Suprapubic skin (tissue), 4 donors: ENCODE results near the gene NHEJ1.

Source experiments
- EP300 ChIP-seq: sonication (generic); formaldehyde crosslinking; IDR thresholded peaks from one replicate; pipeline ENCODE4 v1.6.1; 2017; ENCODE audit warnings: antibody characterized with exemption
- POLR2A ChIP-seq, 2 donors: fragments of 450-650 bp; IDR thresholded peaks; one replicate each; pipeline ENCODE4 v1.6.1; 2017; ENCODE audit warnings: antibody characterized with exemption in 2 of 2, mild to moderate bottlenecking in 2 of 2, moderate library complexity in 2 of 2
- POLR2AphosphoS5 ChIP-seq, 3 donors: sonication (generic); formaldehyde crosslinking; IDR thresholded peaks; one replicate each; pipeline ENCODE4 v1.6.1; 2017; ENCODE audit warnings: antibody characterized with exemption in 3 of 3
- TF ChIP-seq, protein P1 (sequence below), 2 donors: fragments of 200-600 bp in 1 of 2; fragments of 450-650 bp in 1 of 2; sonication (generic) in 1 of 2; IDR thresholded peaks; one replicate each; pipeline ENCODE4 v1.5.1; 2016 to 2019; ENCODE audit warnings: antibody characterized with exemption in 2 of 2, mild to moderate bottlenecking in 1 of 2, moderate library complexity in 1 of 2

DNA sequence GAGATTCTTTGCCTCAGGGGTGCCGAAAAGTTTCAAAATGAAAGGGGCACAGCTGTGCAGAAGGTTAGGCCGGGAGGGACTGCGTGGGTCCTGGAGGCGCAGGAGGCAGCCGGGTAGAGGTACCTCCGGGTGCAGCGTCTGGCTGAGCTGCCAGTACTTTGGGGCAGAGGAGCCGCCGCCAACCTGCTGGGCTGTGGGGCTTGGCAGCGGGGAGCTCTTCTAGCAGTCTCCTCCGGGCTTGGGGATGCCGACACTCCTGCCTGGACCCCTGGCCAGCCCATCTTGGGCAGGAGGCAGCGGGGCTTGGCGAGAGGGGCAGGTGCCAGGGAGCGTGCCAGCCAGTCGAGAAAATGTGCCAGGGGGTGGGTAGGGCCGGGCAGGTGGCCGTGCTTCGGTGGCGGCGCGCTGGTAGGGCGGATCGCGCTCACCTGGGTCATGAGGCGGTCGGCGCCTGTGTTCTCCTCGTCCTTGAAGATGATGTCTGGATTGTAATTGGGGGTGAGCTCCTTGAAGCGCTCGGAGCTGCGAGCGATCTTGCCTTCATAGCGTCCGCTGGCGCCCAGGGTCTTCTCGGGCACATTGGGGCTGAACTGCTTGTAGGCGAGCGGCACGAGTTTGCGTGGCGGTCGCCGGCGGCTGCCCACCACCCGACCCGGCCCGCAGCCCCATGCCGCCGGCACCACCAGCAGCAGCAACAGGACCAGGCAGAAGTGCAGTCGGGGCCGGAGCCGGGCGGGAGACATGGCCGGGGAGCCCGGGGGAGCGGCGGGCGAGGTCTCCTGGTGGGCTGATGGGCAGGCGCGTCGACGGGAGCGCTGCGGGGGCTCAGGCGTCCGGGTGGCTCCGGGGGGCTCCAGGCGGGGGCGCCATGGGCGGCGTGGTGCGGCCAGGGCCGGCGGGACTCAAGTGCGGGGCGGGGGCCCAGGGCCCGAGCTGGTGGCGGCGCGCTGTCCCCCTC, 100.6 kb downstream of the NHEJ1 start:
- TF ChIP-seq, protein P1, sequence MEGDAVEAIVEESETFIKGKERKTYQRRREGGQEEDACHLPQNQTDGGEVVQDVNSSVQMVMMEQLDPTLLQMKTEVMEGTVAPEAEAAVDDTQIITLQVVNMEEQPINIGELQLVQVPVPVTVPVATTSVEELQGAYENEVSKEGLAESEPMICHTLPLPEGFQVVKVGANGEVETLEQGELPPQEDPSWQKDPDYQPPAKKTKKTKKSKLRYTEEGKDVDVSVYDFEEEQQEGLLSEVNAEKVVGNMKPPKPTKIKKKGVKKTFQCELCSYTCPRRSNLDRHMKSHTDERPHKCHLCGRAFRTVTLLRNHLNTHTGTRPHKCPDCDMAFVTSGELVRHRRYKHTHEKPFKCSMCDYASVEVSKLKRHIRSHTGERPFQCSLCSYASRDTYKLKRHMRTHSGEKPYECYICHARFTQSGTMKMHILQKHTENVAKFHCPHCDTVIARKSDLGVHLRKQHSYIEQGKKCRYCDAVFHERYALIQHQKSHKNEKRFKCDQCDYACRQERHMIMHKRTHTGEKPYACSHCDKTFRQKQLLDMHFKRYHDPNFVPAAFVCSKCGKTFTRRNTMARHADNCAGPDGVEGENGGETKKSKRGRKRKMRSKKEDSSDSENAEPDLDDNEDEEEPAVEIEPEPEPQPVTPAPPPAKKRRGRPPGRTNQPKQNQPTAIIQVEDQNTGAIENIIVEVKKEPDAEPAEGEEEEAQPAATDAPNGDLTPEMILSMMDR (IDR thresholded peaks at IDR 0.05) = no peak
- TF ChIP-seq EP300 = no peak
- no peak for TF ChIP-seq POLR2AphosphoS5 (IDR thresholded peaks at IDR 0.05)
- no peak for TF ChIP-seq POLR2A (IDR thresholded peaks at IDR 0.05)
